Neural progenitor cell (in vitro differentiated cells): ENCODE results near the gene PSMC3IP.

Experiments used
- EZH2 ChIP-seq: fragments of 200-600 bp; sonication (generic); IDR thresholded peaks from 2 replicates; pipeline ENCODE4 v1.6.1; 2017; ENCODE audit warnings: antibody characterized with exemption, mild to moderate bottlenecking, moderate library complexity
- TF ChIP-seq, protein P1 (sequence below): fragments of 200-600 bp; sonication (generic); IDR thresholded peaks from 2 replicates; pipeline ENCODE4 v1.5.1; 2017; ENCODE audit warnings: antibody characterized with exemption, mild to moderate bottlenecking

GRCh38 chr17:42603318-42603717, 25.8 kb upstream of the PSMC3IP start:
- TF ChIP-seq, protein P1, sequence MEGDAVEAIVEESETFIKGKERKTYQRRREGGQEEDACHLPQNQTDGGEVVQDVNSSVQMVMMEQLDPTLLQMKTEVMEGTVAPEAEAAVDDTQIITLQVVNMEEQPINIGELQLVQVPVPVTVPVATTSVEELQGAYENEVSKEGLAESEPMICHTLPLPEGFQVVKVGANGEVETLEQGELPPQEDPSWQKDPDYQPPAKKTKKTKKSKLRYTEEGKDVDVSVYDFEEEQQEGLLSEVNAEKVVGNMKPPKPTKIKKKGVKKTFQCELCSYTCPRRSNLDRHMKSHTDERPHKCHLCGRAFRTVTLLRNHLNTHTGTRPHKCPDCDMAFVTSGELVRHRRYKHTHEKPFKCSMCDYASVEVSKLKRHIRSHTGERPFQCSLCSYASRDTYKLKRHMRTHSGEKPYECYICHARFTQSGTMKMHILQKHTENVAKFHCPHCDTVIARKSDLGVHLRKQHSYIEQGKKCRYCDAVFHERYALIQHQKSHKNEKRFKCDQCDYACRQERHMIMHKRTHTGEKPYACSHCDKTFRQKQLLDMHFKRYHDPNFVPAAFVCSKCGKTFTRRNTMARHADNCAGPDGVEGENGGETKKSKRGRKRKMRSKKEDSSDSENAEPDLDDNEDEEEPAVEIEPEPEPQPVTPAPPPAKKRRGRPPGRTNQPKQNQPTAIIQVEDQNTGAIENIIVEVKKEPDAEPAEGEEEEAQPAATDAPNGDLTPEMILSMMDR, result no peak
- no peak for TF ChIP-seq EZH2
